ENCODE data around the gene STK33. TPM values are rescaled to one million over a fixed set of nuclear protein-coding genes. Genes with fewer than 3 reads are reported as not detected.

STK33 gene
- total and polyA plus RNA-seq, 2 of the 13 experiments (the other 11 are each of a cell fraction or from before 2014, with no cell fraction given) = 2.7 to 12.6 TPM

GRCh38 chr11:8617063-8617462, 23.0 kb upstream of the STK33 start:
- in situ Hi-C loops (cut with HindIII; ENCODE audit: extremely low pct_ligation_motif_present, low pct_unique_long_range_greater_than_20kb) = no loop called here
- no TSS peak for BruUV-seq (replicated peaks)
- Histone ChIP-seq H4K20me1 (ENCODE audit: insufficient read depth, low read length) (no peaks in the 10 kb centered on the region), H3K27me3 (ENCODE audit: control insufficient read depth in 1 of 2, insufficient read depth in 2 of 2, low read length in 2 of 2) (no peaks in the 10 kb centered on the region), H3K27ac (ENCODE audit: extremely low read length, insufficient read depth, low read length) (no peak overlapping the region), H3K79me2 (ENCODE audit: insufficient read depth, low read length) (no peaks in the 10 kb centered on the region), H3K36me3 (replicated peaks in 1 of 2; ENCODE audit: control insufficient read depth in 1 of 2, insufficient read depth in 2 of 2, low read length in 2 of 2) (peaks cover 8 to 41% of the 10 kb centered on the region in 2 experiments; a peak in 4 of 5 replicates), H3K4me2 (ENCODE audit: low read depth, low read length) (no peak overlapping the region), H3K4me1 (ENCODE audit: insufficient read depth, low read length) (no peaks in the 10 kb centered on the region), H2AFZ (ENCODE audit: low read length) (no peak overlapping the region), H3K4me3 (replicated peaks in 1 of 3; ENCODE audit: insufficient read depth in 1 of 3, low read depth in 2 of 3, low read length in 3 of 3) (no peak overlapping the region), H3K9me3 (ENCODE audit: low read length) (no peaks in the 10 kb centered on the region), H3K9ac (ENCODE audit: insufficient read depth, low read depth, low read length) (no peak overlapping the region)
- TF ChIP-seq MAF1 (CRISPR knock-in tag; IDR thresholded peaks at IDR 0.05; ENCODE audit: borderline replicate concordance) = no peak
- TF ChIP-seq ZNF207 (IDR thresholded peaks at IDR 0.05; ENCODE audit: borderline replicate concordance) = no peak
- no peak for TF ChIP-seq U2AF2 (IDR thresholded peaks at IDR 0.05; ENCODE audit: low read depth, low read length)
- no peak for TF ChIP-seq ZNF276 (CRISPR knock-in tag; IDR thresholded peaks at IDR 0.05; ENCODE audit: low read depth)
- no peak for TF ChIP-seq ZNF496 (CRISPR knock-in tag; IDR thresholded peaks at IDR 0.05; ENCODE audit: insufficient replicate concordance)
- no peak for TF ChIP-seq POGK (CRISPR knock-in tag; conservative IDR thresholded peaks at IDR 0.05)
- TF ChIP-seq BHLHE40 (IDR thresholded peaks at IDR 0.05; ENCODE audit: low read length) = no peak
- no peak for TF ChIP-seq MLX (CRISPR knock-in tag; IDR thresholded peaks at IDR 0.05)
- TF ChIP-seq IRF2 (CRISPR knock-in tag; IDR thresholded peaks at IDR 0.05) = no peak
- no peak for TF ChIP-seq ZNF678 (CRISPR knock-in tag; IDR thresholded peaks at IDR 0.05)
- TF ChIP-seq ZNF18 (CRISPR knock-in tag; IDR thresholded peaks at IDR 0.05; ENCODE audit: insufficient replicate concordance) = no peak
- TF ChIP-seq IKZF5 (CRISPR knock-in tag; IDR thresholded peaks at IDR 0.05) = no peak
- TF ChIP-seq GMEB2 (CRISPR knock-in tag; IDR thresholded peaks at IDR 0.05; ENCODE audit: low read depth) = no peak
- no peak for TF ChIP-seq CREB1 (IDR thresholded peaks at IDR 0.05)
- no peak for TF ChIP-seq CREB1 (CRISPR knock-in tag; IDR thresholded peaks at IDR 0.05)
- TF ChIP-seq ATF7 (IDR thresholded peaks at IDR 0.05) = no peak
- TF ChIP-seq ATF7 (CRISPR knock-in tag; IDR thresholded peaks at IDR 0.05) = no peak
- intact Hi-C loops (cut with micrococcal nuclease; ENCODE audit: unreplicated experiment) = no loop called here
- 88% methylated on average over 2 of the region's 2 CpGs for WGBS (ENCODE audit: low lambda C conversion rate)
- no peak for FAIRE-seq
- no peak for DNase-seq (ENCODE audit: low spot score)
- no peak for ATAC-seq
- POLR2A ChIA-PET = no interaction called here
- CTCF ChIA-PET (ENCODE audit: low intra/inter-chr PET ratio, low total read pairs) = no interaction called here
